Activated CD8-positive, alpha-beta memory T cell treated with anti-CD3 and anti-CD28 coated beads for 24 hours (primary cell): ENCODE measurements around the gene SMOC1.

Experiments
- DNase-seq: peaks from one replicate; pipeline ENCODE4 v3.0.0-alpha.2; 2020

The SMOC1 gene

GRCh38 chr14:69943084-69943780 lies 64.0 kb downstream of the SMOC1 start:
- DNase-seq: no peak

DNA sequence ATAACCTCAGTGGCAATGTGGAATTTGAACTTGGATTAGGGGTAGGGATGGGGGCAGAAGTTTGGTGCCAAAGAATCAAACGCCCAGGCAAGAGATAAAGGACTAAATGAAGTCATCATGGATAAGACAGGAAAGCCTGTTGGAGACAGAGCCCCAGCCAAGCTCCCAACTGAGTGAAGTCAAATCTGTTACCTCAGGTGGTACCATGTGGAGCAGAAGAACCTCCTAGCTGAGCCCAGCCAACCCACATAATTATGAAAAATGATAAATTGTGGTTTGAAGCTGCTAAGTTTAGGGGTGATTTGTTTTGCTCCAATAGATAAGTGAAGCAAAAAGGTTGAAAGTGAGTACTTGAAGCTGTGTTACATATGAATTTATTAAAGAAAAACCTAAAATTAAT lies 66.1 kb downstream of the SMOC1 start:
- no peak for DNase-seq

GRCh38 chr14:69945912-69946311 lies 66.7 kb downstream of the SMOC1 start:
- no peak for DNase-seq

DNA sequence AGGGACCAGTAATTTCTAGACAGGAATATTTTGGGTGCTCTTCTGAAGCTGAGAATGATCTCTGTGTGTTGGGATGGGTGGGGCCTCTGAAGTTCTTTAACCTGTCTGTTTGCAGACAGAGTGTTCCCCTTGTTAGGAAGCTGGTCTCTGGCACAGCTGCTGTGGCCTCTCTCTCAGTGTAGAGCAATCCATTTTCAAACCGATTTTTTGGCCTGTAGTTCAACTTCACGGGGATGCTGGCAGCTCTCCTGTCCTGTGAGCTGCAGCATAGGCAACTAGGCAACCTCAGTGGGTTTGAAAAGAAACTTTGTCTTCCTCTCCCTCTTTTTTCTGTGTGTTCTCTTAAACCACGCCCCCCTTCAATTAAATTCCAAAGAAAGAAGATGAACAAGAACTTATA lies 69.1 kb downstream of the SMOC1 start:
- no peak for DNase-seq

DNA sequence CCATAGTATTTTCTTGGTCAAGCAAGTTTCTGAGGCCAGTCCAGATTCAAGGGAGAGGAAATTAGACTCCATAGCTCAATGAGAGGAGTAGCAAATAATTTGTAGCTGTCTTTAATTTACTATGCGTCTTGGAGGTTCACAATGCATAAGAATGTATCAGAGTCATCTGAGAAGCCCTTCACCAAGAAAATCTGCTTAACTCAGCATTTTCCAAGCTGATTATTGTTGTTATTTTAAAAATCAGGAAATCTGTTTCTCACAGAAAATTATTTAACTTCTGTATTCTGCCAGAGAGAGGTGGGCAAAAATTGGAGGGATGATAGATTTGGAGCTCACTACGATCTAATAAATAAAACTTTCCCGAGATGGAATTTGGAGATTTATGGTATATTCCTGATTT lies 72.0 kb downstream of the SMOC1 start:
- no peak for DNase-seq

- no peak for DNase-seq
These were observed 72.7 kb downstream of the SMOC1 start for GRCh38 chr14:69951935-69952334.

GRCh38 chr14:69953266-69953915 lies 74.2 kb downstream of the SMOC1 start:
- DNase-seq: no peak

DNA sequence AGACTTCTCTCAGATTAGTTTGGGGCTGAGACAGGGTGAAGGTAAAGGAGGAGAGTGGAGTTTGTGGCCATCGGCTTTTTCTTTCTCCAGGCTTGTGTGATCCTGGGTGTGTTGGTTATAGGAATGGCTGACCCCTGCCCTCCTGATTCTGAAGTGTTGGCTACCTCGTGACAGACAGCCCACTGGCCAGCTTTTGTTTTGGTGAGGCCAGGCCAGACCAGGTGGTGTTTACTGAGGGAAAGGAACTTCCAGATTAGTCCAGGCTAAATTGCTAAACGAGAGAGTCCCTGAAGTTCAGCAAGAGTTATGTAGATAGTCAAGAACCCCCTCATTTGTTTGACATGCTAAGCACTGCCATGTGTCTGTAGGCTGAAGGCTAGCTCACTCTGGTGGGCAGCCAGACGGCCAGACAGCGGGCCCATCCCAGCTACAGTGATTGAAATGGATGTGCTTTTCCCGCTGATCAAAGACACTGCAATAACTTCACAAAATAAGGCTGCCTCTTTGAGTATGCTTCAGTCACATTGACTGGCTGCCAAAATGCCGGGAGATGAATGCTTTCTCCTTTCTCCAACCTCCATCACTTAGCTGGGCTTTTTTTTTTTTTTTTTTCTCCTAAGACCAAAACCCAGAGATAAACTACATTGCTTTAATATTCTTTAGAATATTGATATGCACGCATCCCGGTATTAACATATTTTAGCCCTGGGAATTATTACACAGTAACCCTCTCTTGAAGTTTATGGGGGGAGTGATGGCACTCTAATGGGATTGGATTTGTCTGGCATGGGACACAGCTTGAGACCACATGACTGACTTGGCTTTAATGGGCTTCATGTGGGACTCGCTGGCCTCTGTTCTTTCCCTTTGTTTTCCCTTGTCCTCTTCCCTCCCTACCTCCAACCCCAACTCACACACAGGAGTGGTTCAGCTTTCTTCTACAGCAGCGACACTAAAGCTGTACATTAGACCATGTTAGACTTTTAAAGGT lies 76.9 kb downstream of the SMOC1 start:
- no peak for DNase-seq

- no peak for DNase-seq
These were observed 77.8 kb downstream of the SMOC1 start for GRCh38 chr14:69956970-69957369.

DNA sequence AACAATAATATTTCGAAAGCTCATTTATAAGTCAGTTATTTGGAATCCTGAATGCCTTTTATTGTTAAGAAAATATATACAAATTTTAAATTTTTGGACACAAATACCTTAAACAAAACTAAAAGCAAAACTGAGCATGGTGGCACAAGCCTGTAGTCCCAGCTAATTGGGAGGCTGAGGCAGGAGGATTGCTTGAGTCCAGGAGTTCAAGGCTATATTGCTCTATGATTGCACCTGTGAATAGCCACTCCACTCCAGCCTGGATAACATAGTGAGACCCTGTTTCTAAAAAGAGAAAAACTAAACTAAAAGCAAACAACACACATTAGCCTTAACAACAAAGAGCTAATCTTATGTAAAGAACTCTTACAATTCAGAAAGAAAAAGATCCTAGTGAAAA lies 78.8 kb downstream of the SMOC1 start:
- DNase-seq: no peak

- DNase-seq: no peak
These were observed 79.9 kb downstream of the SMOC1 start for GRCh38 chr14:69959136-69959535.

DNA sequence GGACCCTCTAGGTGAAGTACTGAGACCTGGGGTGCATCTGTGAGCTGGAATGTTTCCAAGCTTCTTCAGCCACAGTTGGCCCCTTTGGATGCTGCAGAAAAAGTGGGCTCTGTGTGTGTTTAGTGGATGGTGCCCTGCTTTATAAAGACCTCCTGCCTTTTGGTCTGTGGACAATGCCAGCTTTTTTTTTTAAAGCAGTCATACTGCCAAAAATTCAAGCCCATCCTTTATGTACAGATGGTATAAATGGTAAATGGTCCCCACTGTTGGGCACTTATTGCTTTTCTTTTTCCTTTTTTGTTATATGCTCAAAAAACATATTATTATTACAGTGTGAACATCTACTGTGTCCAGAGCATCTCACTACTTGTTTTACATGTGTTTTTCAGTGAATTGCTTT lies 81.1 kb downstream of the SMOC1 start:
- DNase-seq: no peak

DNA sequence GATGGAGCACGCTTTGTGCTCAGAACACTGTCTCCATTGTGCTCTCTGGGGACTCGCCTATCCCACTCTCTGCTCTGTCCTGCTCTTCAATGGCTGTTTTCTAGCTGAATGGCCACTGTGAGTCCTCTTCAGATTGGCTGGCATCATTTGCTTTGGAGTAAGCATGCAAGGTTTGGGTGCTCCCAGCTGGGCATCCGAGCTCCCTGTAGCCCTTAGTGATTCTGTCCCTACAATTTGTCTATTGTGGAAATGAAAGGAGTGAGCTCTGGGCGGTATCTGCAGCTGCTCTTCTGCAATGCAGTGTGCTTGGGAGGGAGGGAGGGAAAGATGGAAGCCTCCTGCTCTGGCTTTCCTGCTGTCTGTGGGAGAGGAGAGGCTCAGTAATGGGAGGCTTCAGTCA lies 84.8 kb downstream of the SMOC1 start:
- DNase-seq: no peak

GRCh38 chr14:69964841-69965240 lies 85.6 kb downstream of the SMOC1 start:
- no peak for DNase-seq

GRCh38 chr14:69968132-69968531 lies 88.9 kb downstream of the SMOC1 start:
- DNase-seq: no peak

- no peak for DNase-seq
These were observed 89.5 kb downstream of the SMOC1 start for GRCh38 chr14:69968681-69969080.

DNA sequence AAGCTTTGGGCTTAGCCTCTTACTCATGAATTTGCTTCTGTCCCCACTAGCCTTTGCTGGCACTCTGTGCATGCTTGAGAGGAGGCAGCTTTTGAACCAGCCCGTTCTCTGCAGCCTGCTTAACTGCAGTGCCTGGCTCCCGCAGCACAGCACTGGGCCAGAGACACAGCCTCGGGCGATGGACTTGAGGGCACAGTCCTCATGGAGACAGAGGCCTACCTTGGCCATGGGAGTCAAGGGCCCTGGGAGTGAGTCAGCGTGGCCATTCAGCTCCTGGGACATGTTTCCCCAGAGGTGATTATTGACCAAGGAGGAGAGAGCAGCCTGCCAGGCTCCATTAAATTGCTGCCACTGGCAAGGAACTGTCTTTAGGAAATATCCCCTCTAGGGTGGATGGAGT lies 93.5 kb downstream of the SMOC1 start:
- DNase-seq: no peak

- no peak for DNase-seq
These were observed 94.6 kb downstream of the SMOC1 start for GRCh38 chr14:69973846-69974245.

DNA sequence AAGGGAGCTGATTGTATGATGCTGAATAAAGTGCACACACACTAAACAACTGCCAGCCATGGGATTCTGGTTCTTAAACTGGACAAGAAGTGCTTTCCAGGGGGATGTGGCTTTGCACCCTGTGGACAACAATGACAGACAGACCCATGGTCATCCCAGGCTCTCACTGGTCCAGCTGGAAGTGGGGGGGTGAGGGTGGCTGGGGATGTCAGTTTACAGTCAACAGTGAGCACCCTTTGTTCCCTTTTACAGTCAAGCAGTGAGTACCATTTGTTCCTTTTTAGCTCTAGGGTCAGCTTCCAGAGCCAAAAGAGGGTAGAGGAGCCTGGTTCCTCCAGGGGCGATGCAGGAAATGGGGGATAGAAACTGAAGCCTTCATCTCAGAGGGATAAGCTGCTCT lies 100.7 kb downstream of the SMOC1 start:
- DNase-seq: no peak

DNA sequence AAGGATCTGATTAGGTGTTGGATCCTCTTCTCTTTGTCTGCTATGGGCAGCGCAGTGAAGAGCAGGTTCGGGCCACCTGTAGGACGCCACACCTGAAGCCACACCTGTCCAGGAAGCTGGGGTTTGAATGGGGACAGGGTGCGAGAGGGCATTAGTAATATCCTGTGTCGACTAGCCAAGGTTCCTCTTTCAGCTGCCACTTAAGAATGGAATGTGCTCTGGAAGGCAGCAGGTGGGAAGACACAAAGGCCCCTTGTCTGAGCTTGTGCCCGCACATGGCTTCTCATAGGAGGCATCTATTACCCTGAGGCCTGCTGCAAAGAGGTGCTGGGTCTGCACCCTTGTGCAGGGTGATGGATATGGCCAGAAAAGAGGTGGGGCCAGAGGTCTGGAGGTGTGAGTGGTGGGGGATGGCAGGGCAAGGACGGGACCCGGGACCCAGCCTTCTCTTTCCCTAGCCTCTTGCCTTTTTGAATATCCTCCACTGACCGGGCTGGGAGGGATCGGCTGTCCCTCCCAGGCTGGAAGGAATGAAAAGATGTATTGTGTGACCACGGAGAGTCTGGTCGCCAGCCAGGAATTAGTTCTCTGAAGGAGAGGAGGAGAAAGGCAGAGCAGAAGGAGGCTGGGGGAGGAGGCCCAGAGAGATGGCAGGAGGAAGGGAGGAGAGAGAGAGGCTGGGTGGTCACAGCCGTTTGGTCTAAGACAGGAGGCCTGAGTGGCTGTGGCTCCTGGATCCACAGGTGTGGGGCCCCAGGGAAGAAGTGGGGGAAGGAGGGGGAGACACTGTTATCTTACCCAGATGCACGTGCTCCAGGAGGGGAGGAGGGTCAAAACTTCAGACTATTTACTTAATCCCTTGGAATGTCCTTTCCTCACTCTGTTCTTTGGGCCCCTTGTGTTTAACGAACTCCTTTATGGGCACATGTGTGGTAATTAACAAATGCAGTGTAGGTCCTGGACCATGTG lies 101.5 kb downstream of the SMOC1 start:
- DNase-seq: no peak

DNA sequence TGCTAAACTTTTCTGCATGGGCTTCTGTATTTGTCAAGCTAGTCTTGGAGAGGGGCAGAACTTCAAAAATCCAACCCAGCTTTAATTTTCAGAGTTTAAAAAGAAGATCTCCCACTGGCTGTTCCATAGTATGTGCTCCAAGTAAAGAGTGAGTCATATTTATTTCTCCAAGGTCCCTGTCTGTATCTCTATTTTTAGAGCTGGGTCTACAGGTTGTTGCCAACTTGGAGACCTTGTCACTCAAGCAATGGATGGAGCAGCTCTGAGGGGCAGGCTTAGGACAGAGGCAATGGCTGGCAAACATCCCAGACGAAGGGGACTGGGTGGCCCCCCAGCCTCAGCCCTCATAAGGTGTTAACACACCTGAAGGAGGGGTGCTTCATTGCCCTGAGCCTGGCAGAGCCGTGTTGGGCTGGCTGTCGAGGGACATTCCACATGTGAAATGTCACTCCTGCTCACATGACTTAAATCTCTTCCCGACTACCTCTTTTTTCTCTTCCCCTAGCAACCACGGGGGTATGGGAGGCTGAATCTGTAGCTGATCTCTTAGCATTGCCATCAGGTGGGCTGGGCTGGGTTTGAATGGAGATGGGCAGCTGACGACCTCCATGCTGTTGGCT lies 103.1 kb downstream of the SMOC1 start:
- DNase-seq: no peak

GRCh38 chr14:69982886-69983285 lies 103.7 kb downstream of the SMOC1 start:
- DNase-seq: no peak
